ENCODE measurements around the gene SLC5A2.

Gene SLC5A2

GRCh38 chr16:31470615-31471014 lies 12.3 kb upstream of the SLC5A2 start:
- no peak overlapping the region for H2AFZ ChIP-seq (ENCODE audit: low read depth, low read length)
- no peak for TF ChIP-seq CTCF (IDR thresholded peaks at IDR 0.05; ENCODE audit: borderline replicate concordance, extremely low read depth, low read length, poor library complexity, severe bottlenecking)
- no peak for TF ChIP-seq EZH2 (IDR thresholded peaks at IDR 0.05; ENCODE audit: borderline replicate concordance, low read depth, low read length, severe bottlenecking)
- no peak overlapping the region for H3K9ac ChIP-seq (ENCODE audit: low read depth, low read length)
- H3K4me3 ChIP-seq (ENCODE audit: low read depth in 1 of 2, low read length in 2 of 2): no peak overlapping the region
- H3K79me2 ChIP-seq (ENCODE audit: insufficient read depth, low read length): no peaks in the 10 kb centered on the region
- no peak overlapping the region for H3K27ac ChIP-seq (ENCODE audit: low read length)
- no peak for DNase-seq
- peaks cover 30% of the 10 kb centered on the region for H3K4me1 ChIP-seq (ENCODE audit: insufficient read depth, low read length)
- no peaks in the 10 kb centered on the region for H3K9me3 ChIP-seq (ENCODE audit: insufficient read depth, low read length, severe bottlenecking)
- peaks cover 10% of the 10 kb centered on the region; the same call in 1 of the 2 replicates for H3K36me3 ChIP-seq (ENCODE audit: insufficient read depth, low read length)
- H3K4me2 ChIP-seq (ENCODE audit: insufficient read depth, low read length): no peak overlapping the region
- H4K20me1 ChIP-seq (ENCODE audit: insufficient read depth, low read length): no peaks in the 10 kb centered on the region
- H3K27me3 ChIP-seq (ENCODE audit: insufficient read depth, low read length, poor library complexity): no peaks in the 10 kb centered on the region
- ATAC-seq (ENCODE audit: insufficient read depth, low read depth): no peak

- peaks cover 32% of the 10 kb centered on the region for H3K4me1 ChIP-seq (ENCODE audit: insufficient read depth, low read length)
- H3K27ac ChIP-seq (ENCODE audit: low read length): no peak overlapping the region
- no peaks in the 10 kb centered on the region for H3K27me3 ChIP-seq (ENCODE audit: insufficient read depth, low read length, poor library complexity)
- peaks cover 4% of the 10 kb centered on the region; the same call in 1 of the 2 replicates for H3K36me3 ChIP-seq (ENCODE audit: insufficient read depth, low read length)
- DNase-seq (no peak), ATAC-seq (ENCODE audit: insufficient read depth, low read depth) (no peak)
- no peaks in the 10 kb centered on the region for H3K79me2 ChIP-seq (ENCODE audit: insufficient read depth, low read length)
- TF ChIP-seq EZH2 (IDR thresholded peaks at IDR 0.05; ENCODE audit: borderline replicate concordance, low read depth, low read length, severe bottlenecking) (no peak), CTCF (IDR thresholded peaks at IDR 0.05; ENCODE audit: borderline replicate concordance, extremely low read depth, low read length, poor library complexity, severe bottlenecking) (no peak)
- H3K9me3 ChIP-seq (ENCODE audit: insufficient read depth, low read length, severe bottlenecking): no peaks in the 10 kb centered on the region
- H2AFZ ChIP-seq (ENCODE audit: low read depth, low read length): no peak overlapping the region
- no peaks in the 10 kb centered on the region for H4K20me1 ChIP-seq (ENCODE audit: insufficient read depth, low read length)
- H3K9ac ChIP-seq (ENCODE audit: low read depth, low read length): no peak overlapping the region
- H3K4me2 ChIP-seq (ENCODE audit: insufficient read depth, low read length): no peak overlapping the region
- no peak overlapping the region for H3K4me3 ChIP-seq (ENCODE audit: low read depth in 1 of 2, low read length in 2 of 2)
Observed at GRCh38 chr16:31471241-31471874, 11.6 kb upstream of the SLC5A2 start.

- H3K9me3 ChIP-seq (ENCODE audit: insufficient read depth, low read length, severe bottlenecking): no peaks in the 10 kb centered on the region
- no peak within 1 kb of the TSS for H3K4me3 ChIP-seq (ENCODE audit: low read depth in 1 of 2, low read length in 2 of 2)
- H3K36me3 ChIP-seq (ENCODE audit: insufficient read depth, low read length): no peaks in the 10 kb centered on the region
- DNase-seq: no peak
- H2AFZ ChIP-seq (ENCODE audit: low read depth, low read length): no peak within 1 kb of the TSS
- no peak within 1 kb of the TSS for H3K9ac ChIP-seq (ENCODE audit: low read depth, low read length)
- no peaks in the 10 kb centered on the region for H4K20me1 ChIP-seq (ENCODE audit: insufficient read depth, low read length)
- no peak within 1 kb of the TSS for H3K4me2 ChIP-seq (ENCODE audit: insufficient read depth, low read length)
- no peaks in the 10 kb centered on the region for H3K79me2 ChIP-seq (ENCODE audit: insufficient read depth, low read length)
- H3K27ac ChIP-seq (ENCODE audit: low read length): no peak within 1 kb of the TSS
- no peaks in the 10 kb centered on the region for H3K27me3 ChIP-seq (ENCODE audit: insufficient read depth, low read length, poor library complexity)
- H3K4me1 ChIP-seq (ENCODE audit: insufficient read depth, low read length): peaks cover 30% of the 10 kb centered on the region
- TF ChIP-seq CTCF (IDR thresholded peaks at IDR 0.05; ENCODE audit: borderline replicate concordance, extremely low read depth, low read length, poor library complexity, severe bottlenecking): no peak
- TF ChIP-seq EZH2 (IDR thresholded peaks at IDR 0.05; ENCODE audit: borderline replicate concordance, low read depth, low read length, severe bottlenecking): no peak
- no peak for ATAC-seq (ENCODE audit: insufficient read depth, low read depth)
Observed at GRCh38 chr16:31471875-31472708, 10.8 kb upstream of the SLC5A2 start, which contains the start of gene TGFB1I1. Gene TGFB1I1, plus strand, starts transcription at chr16:31472152. Its CDS starts 37 bp downstream, at chr16:31472189.

Measured in DND-41 (cell line).